Measurements from ENCODE around the gene MCF2L.

- no peak for TF ChIP-seq POLR2AphosphoS5 (IDR thresholded peaks at IDR 0.05; ENCODE audit: low read depth, low read length)
- TF ChIP-seq POLR2A (IDR thresholded peaks at IDR 0.05; ENCODE audit: low read depth, low read length) = no peak
These were observed 16.9 kb downstream of the MCF2L start for GRCh38 chr13:112985803-112986408.
